Measurements from ENCODE around the gene BRCA1. TPM values are rescaled to one million over a fixed set of nuclear protein-coding genes. Genes with fewer than 3 reads are reported as not detected.
"Not testable (repeated sequence)": the region's sequence is repeated elsewhere in the genome, so short reads cannot be mapped to it uniquely, and the experiment has no call there.

BRCA1 gene
- total and polyA plus RNA-seq, 4 experiments from 2014 or later: 1.1 to 6.0 (median 3.0) TPM

- Histone ChIP-seq H3K36me3 (ENCODE audit: insufficient read depth, low read length) (no peaks in the 10 kb centered on the region), H3K4me1 (ENCODE audit: insufficient read depth, low read length) (no peaks in the 10 kb centered on the region), H3K9me3 (ENCODE audit: control insufficient read depth in 1 of 2, low read length in 2 of 2) (no peaks in the 10 kb centered on the region), H3K27ac (ENCODE audit: low read depth, low read length) (no peak overlapping the region), H3K27me3 (ENCODE audit: insufficient read depth, low read length) (no peaks in the 10 kb centered on the region), H3K4me3 (ENCODE audit: low read length in 2 of 2) (no peak overlapping the region)
- no peaks in the 10 kb centered on the region for H3K4me1 Mint-ChIP-seq
- intact Hi-C loops (cut with micrococcal nuclease): no loop called here
- no peak overlapping the region for H3K27ac Mint-ChIP-seq
- DNase-seq: no peak
- H3K27me3 Mint-ChIP-seq: no peaks in the 10 kb centered on the region
- POLR2A ChIA-PET (ENCODE audit: partially characterized antibody): no interaction called here
- CTCF ChIA-PET (ENCODE audit: partially characterized antibody): no interaction called here
- peaks cover 3 to 7% of the 10 kb centered on the region in 2 donors for H3K36me3 Mint-ChIP-seq
- H3K9me3 Mint-ChIP-seq: no peaks in the 10 kb centered on the region
- H3K4me3 Mint-ChIP-seq: no peak overlapping the region
These were observed 18.0 kb upstream of the BRCA1 start for GRCh38 chr17:43143201-43143600.

GRCh38 chr17:43142153-43142552 lies 17.0 kb upstream of the BRCA1 start:
- Mint-ChIP-seq H3K4me3 (no peak overlapping the region), H3K4me1 (no peaks in the 10 kb centered on the region), H3K27me3 (no peaks in the 10 kb centered on the region), H3K36me3 (peaks cover 3 to 7% of the 10 kb centered on the region in 2 donors), H3K27ac (no peak overlapping the region), H3K9me3 (no peaks in the 10 kb centered on the region)
- intact Hi-C loops (cut with micrococcal nuclease): no loop called here
- Histone ChIP-seq H3K4me1 (ENCODE audit: insufficient read depth, low read length) (no peaks in the 10 kb centered on the region), H3K27me3 (ENCODE audit: insufficient read depth, low read length) (no peaks in the 10 kb centered on the region), H3K4me3 (ENCODE audit: low read length in 2 of 2) (no peak overlapping the region), H3K27ac (ENCODE audit: low read depth, low read length) (no peak overlapping the region), H3K36me3 (ENCODE audit: insufficient read depth, low read length) (no peaks in the 10 kb centered on the region), H3K9me3 (ENCODE audit: control insufficient read depth in 1 of 2, low read length in 2 of 2) (no peaks in the 10 kb centered on the region)
- CTCF ChIA-PET (ENCODE audit: partially characterized antibody): no interaction called here
- POLR2A ChIA-PET (ENCODE audit: partially characterized antibody): no interaction called here
- DNase-seq: no peak

GRCh38 chr17:43140396-43141332 lies 15.5 kb upstream of the BRCA1 start:
- no peaks in the 10 kb centered on the region for H3K27me3 Mint-ChIP-seq
- no peak for DNase-seq
- Histone ChIP-seq H3K9me3 (ENCODE audit: control insufficient read depth in 1 of 2, low read length in 2 of 2) (no peaks in the 10 kb centered on the region), H3K4me1 (ENCODE audit: insufficient read depth, low read length) (no peaks in the 10 kb centered on the region), H3K36me3 (ENCODE audit: insufficient read depth, low read length) (no peaks in the 10 kb centered on the region), H3K27ac (ENCODE audit: low read depth, low read length) (no peak overlapping the region), H3K27me3 (ENCODE audit: insufficient read depth, low read length) (no peaks in the 10 kb centered on the region), H3K4me3 (ENCODE audit: low read length in 2 of 2) (no peak overlapping the region)
- H3K4me3 Mint-ChIP-seq: no peak overlapping the region
- H3K27ac Mint-ChIP-seq: peak overlapping the region in 1 of 7 donors; percentile 47
- H3K4me1 Mint-ChIP-seq: peaks cover 3 to 9% (median 6%) of the 10 kb centered on the region in 4 donors
- no peaks in the 10 kb centered on the region for H3K9me3 Mint-ChIP-seq
- CTCF ChIA-PET (ENCODE audit: partially characterized antibody): no interaction called here
- H3K36me3 Mint-ChIP-seq: peaks cover 3 to 7% of the 10 kb centered on the region in 2 donors
- POLR2A ChIA-PET (ENCODE audit: partially characterized antibody): no interaction called here
- intact Hi-C loops (cut with micrococcal nuclease): no loop called here

- intact Hi-C loops (cut with micrococcal nuclease); CTCF ChIA-PET (ENCODE audit: partially characterized antibody); H3K27me3 Mint-ChIP-seq; H3K27ac Mint-ChIP-seq; H3K4me3 ChIP-seq (ENCODE audit: low read length in 2 of 2); H3K27ac ChIP-seq (ENCODE audit: low read depth, low read length); H3K27me3 ChIP-seq (ENCODE audit: insufficient read depth, low read length); H3K4me1 Mint-ChIP-seq; H3K4me3 Mint-ChIP-seq; H3K4me1 ChIP-seq (ENCODE audit: insufficient read depth, low read length); H3K9me3 Mint-ChIP-seq; POLR2A ChIA-PET (ENCODE audit: partially characterized antibody); H3K36me3 ChIP-seq (ENCODE audit: insufficient read depth, low read length); H3K9me3 ChIP-seq (ENCODE audit: control insufficient read depth in 1 of 2, low read length in 2 of 2); DNase-seq: not testable (repeated sequence)
- peaks cover 15 to 18% of the 10 kb centered on the region in 2 donors for H3K36me3 Mint-ChIP-seq
These were observed 13.4 kb upstream of the BRCA1 start for GRCh38 chr17:43138531-43138930.

- H3K4me3 Mint-ChIP-seq; H3K4me3 ChIP-seq (ENCODE audit: low read length in 2 of 2); H3K9me3 ChIP-seq (ENCODE audit: control insufficient read depth in 1 of 2, low read length in 2 of 2); H3K36me3 ChIP-seq (ENCODE audit: insufficient read depth, low read length); intact Hi-C loops (cut with micrococcal nuclease); H3K27me3 ChIP-seq (ENCODE audit: insufficient read depth, low read length); H3K27ac ChIP-seq (ENCODE audit: low read depth, low read length); H3K27me3 Mint-ChIP-seq; H3K4me1 Mint-ChIP-seq; H3K9me3 Mint-ChIP-seq; H3K27ac Mint-ChIP-seq; H3K4me1 ChIP-seq (ENCODE audit: insufficient read depth, low read length); CTCF ChIA-PET (ENCODE audit: partially characterized antibody); DNase-seq: not testable (repeated sequence)
- H3K36me3 Mint-ChIP-seq: peaks cover 18% of the 10 kb centered on the region in 2 donors
- POLR2A ChIA-PET (ENCODE audit: partially characterized antibody): interaction anchor here (1.3 kb wide), 1 partner anchor 35 kb away, joined by 4 read pairs; the partner anchor contains the start of gene NBR1
These were observed 11.4 kb upstream of the BRCA1 start for GRCh38 chr17:43136574-43136973.

- peaks cover 3 to 14% (median 10%) of the 10 kb centered on the region in 4 donors for H3K4me1 Mint-ChIP-seq
- DNase-seq: no peak
- H3K4me1 ChIP-seq (ENCODE audit: insufficient read depth, low read length): no peaks in the 10 kb centered on the region
- H3K9me3 Mint-ChIP-seq: no peaks in the 10 kb centered on the region
- peaks cover 14 to 20% of the 10 kb centered on the region in 2 donors for H3K36me3 Mint-ChIP-seq
- H3K27ac Mint-ChIP-seq: no peak overlapping the region
- H3K27me3 Mint-ChIP-seq: no peaks in the 10 kb centered on the region
- H3K36me3 ChIP-seq (ENCODE audit: insufficient read depth, low read length): peaks cover 6% of the 10 kb centered on the region
- intact Hi-C loops (cut with micrococcal nuclease): no loop called here
- no peak overlapping the region for H3K4me3 ChIP-seq (ENCODE audit: low read length in 2 of 2)
- POLR2A ChIA-PET (ENCODE audit: partially characterized antibody): no interaction called here
- H3K27me3 ChIP-seq (ENCODE audit: insufficient read depth, low read length): no peaks in the 10 kb centered on the region
- no peaks in the 10 kb centered on the region for H3K9me3 ChIP-seq (ENCODE audit: control insufficient read depth in 1 of 2, low read length in 2 of 2)
- CTCF ChIA-PET (ENCODE audit: partially characterized antibody): no interaction called here
- no peak overlapping the region for H3K4me3 Mint-ChIP-seq
- H3K27ac ChIP-seq (ENCODE audit: low read depth, low read length): no peak overlapping the region
These were observed 10.3 kb upstream of the BRCA1 start for GRCh38 chr17:43135454-43135819.

- no peaks in the 10 kb centered on the region for H3K27me3 Mint-ChIP-seq
- peaks cover 3 to 14% (median 10%) of the 10 kb centered on the region in 4 donors for H3K4me1 Mint-ChIP-seq
- Histone ChIP-seq H3K9me3 (ENCODE audit: control insufficient read depth in 1 of 2, low read length in 2 of 2) (no peaks in the 10 kb centered on the region), H3K36me3 (ENCODE audit: insufficient read depth, low read length) (peaks cover 6% of the 10 kb centered on the region), H3K4me1 (ENCODE audit: insufficient read depth, low read length) (no peaks in the 10 kb centered on the region), H3K27me3 (ENCODE audit: insufficient read depth, low read length) (no peaks in the 10 kb centered on the region), H3K4me3 (ENCODE audit: low read length in 2 of 2) (no peak overlapping the region), H3K27ac (ENCODE audit: low read depth, low read length) (no peak overlapping the region)
- ChIA-PET POLR2A (ENCODE audit: partially characterized antibody) (no interaction called here), CTCF (ENCODE audit: partially characterized antibody) (no interaction called here)
- intact Hi-C loops (cut with micrococcal nuclease): no loop called here
- H3K36me3 Mint-ChIP-seq: peaks cover 14 to 20% of the 10 kb centered on the region in 2 donors
- H3K4me3 Mint-ChIP-seq: no peak overlapping the region
- no peak overlapping the region for H3K27ac Mint-ChIP-seq
- H3K9me3 Mint-ChIP-seq: no peaks in the 10 kb centered on the region
- no peak for DNase-seq
These were observed 9.8 kb upstream of the BRCA1 start for GRCh38 chr17:43134774-43135453.

Measured in CD4-positive, alpha-beta memory T cell (primary cell).